SW 1271 (cell line): ENCODE measurements around the gene TBX4.
"Not testable (repeated sequence)": the region's sequence is repeated elsewhere in the genome, so short reads cannot be mapped to it uniquely, and the experiment has no call there.

Experiments
- DNase-seq, 2 experiments: peaks; one replicate each; lab custom pipeline; 2025; lab: John Stamatoyannopoulos, UW

The TBX4 gene

DNA sequence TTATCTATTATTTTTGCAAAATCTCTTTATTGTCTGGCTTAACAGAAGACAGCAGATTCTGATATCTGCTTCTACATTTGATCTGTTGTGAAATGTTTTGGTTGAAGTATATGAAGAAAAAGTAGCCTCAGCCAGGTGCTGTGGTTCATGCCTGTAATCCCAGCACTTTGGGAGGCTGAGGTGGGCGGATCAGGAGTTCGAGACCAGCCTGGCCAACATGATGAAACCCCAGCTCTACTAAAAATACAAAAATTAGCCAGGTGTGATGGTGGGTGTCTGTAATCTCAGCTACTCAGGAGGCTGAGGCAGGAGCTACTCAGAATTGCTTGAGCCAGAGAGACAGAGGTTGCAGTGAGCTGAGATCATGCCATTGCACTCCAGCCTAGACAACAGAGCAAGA, 75.2 kb downstream of the TBX4 start:
- DNase-seq: not testable (repeated sequence)

- no peak for DNase-seq
These were observed 75.9 kb downstream of the TBX4 start for GRCh38 chr17:61528171-61528570.

- no peak for DNase-seq
These were observed 79.0 kb downstream of the TBX4 start for GRCh38 chr17:61531223-61531622.

- DNase-seq: no peak
These were observed 80.6 kb downstream of the TBX4 start for GRCh38 chr17:61532826-61533225.

DNA sequence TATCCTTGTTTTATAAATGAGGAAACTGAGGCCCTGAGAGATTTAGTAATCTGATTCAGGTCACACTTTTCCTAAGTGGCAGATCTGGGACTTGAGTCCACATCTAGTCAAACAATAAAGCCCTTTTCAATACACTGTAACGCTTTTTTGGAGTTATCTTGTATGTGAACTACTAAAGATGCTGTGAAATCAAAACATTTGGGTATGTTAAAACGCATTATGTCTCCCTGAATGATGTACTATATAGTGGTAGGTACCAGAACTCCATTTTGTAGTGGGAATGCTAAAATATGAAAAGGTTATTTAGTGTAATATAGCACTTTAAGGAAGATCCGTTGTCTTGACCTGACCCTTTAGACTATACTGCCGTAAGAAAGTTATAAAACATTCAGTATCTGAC, 81.6 kb downstream of the TBX4 start:
- DNase-seq: no peak

GRCh38 chr17:61534414-61534813, 82.2 kb downstream of the TBX4 start:
- DNase-seq: no peak
